HepG2 (cell line): Measurements from ENCODE around the gene ZMIZ1. TPM values are rescaled to one million over a fixed set of nuclear protein-coding genes. Genes with fewer than 3 reads are reported as not detected.

Source experiments
- ATAC-seq: fragments of 200-7000 bp; cut with Tn5 transposase; 3 replicates; pipeline ENCODE4 v1.9.1; 2020; ENCODE audit warnings: mild to moderate bottlenecking, moderate library complexity
- BruUV-seq: library from RNA; stranded (reverse); fragments of 400-500 nt; replicated peaks from 2 replicates; lab custom pipeline; 2021; lab: Mats Ljungman, UMichigan
- CTCF ChIA-PET: fragments of 300-600 bp; formaldehyde crosslinking; extraction: SDS; loops from one replicate; lab custom pipeline; 2021; ENCODE audit warnings: low total read pairs, inconsistent platforms, low intra/inter-chr PET ratio; lab: Yijun Ruan, JAX
- POLR2A ChIA-PET: fragments of 350-600 bp; sonication (Branson Sonifier 250); formaldehyde crosslinking; loops from one replicate; lab custom pipeline; 2020; ENCODE audit warnings: antibody characterized with exemption, inconsistent platforms; lab: Yijun Ruan, JAX
- DNase-seq: peaks from one replicate; pipeline ENCODE4 v3.0.0-alpha.2; 2015; ENCODE audit warnings: low spot score
- FAIRE-seq: peaks from 3 replicates; lab custom pipeline; 2011; peaks lifted over from hg19 to GRCh38; lab: Jason Lieb, UNC
- H2AFZ ChIP-seq: one replicate; pipeline ENCODE4 v1.6.1; 2011; ENCODE audit warnings: low read length, inconsistent platforms
- H3K27ac ChIP-seq: fragments of 300-600 bp; 3 replicates; pipeline ENCODE4 v1.8.0; 2011; ENCODE audit warnings: mixed run types, mild to moderate bottlenecking, mixed read lengths, low read length, inconsistent platforms; ENCODE audit not compliant: insufficient read depth; ENCODE audit errors: extremely low read length
- H3K27me3 ChIP-seq, 2 experiments: fragments of 200-600 bp in 1 of 2; 2 replicates in 1 of 2; 3 replicates in 1 of 2; pipeline versions ENCODE4 v1.6.0 to v1.8.0; 2011; ENCODE audit warnings: low read length in 2 of 2, mild to moderate bottlenecking in 2 of 2, moderate library complexity in 2 of 2, inconsistent platforms in 1 of 2; ENCODE audit not compliant: insufficient read depth in 2 of 2, control insufficient read depth in 1 of 2
- H3K36me3 ChIP-seq, 2 experiments: fragments of 200-600 bp in 1 of 2; replicated peaks in 1 of 2; 2 replicates in 1 of 2; 3 replicates in 1 of 2; pipeline versions ENCODE4 v1.5.1 to v1.8.0; 2011; ENCODE audit warnings: low read length in 2 of 2, inconsistent platforms in 1 of 2; ENCODE audit not compliant: insufficient read depth in 2 of 2, control insufficient read depth in 1 of 2
- H3K4me1 ChIP-seq: 2 replicates; pipeline ENCODE4 v1.5.1; 2012; ENCODE audit warnings: low read length, inconsistent platforms; ENCODE audit not compliant: insufficient read depth
- H3K4me2 ChIP-seq: 2 replicates; pipeline ENCODE4 v1.6.0; 2011; ENCODE audit warnings: low read depth, low read length, inconsistent platforms
- H3K4me3 ChIP-seq, 3 experiments: fragments of 200-600 bp in 1 of 3; sonication (generic), shearing (Covaris generic) in 1 of 3; replicated peaks in 1 of 3; 2 replicates each; pipeline ENCODE4 v1.5.1; 2011 to 2016; ENCODE audit warnings: low read length in 3 of 3, inconsistent platforms in 2 of 3, low read depth in 2 of 3, mild to moderate bottlenecking in 2 of 3, control low read depth in 1 of 3, mixed read lengths in 1 of 3; ENCODE audit not compliant: insufficient read depth in 1 of 3
- H3K79me2 ChIP-seq: one replicate; pipeline ENCODE4 v1.6.1; 2011; ENCODE audit warnings: low read length, inconsistent platforms; ENCODE audit not compliant: insufficient read depth
- H3K9ac ChIP-seq: 2 replicates; pipeline ENCODE4 v1.6.0; 2011; ENCODE audit warnings: mild to moderate bottlenecking, low read depth, low read length, inconsistent platforms; ENCODE audit not compliant: insufficient read depth
- H3K9me3 ChIP-seq: 2 replicates; pipeline ENCODE4 v1.5.1; 2012; ENCODE audit warnings: mild to moderate bottlenecking, low read length
- H4K20me1 ChIP-seq: 2 replicates; pipeline ENCODE4 v1.6.0; 2011; ENCODE audit warnings: inconsistent platforms, mild to moderate bottlenecking, low read length, moderate library complexity; ENCODE audit not compliant: insufficient read depth
- HMG20A ChIP-seq: IDR thresholded peaks from 2 replicates; pipeline ENCODE4 v1.6.1; 2016; ENCODE audit warnings: borderline replicate concordance
- ZNF687 ChIP-seq: sonication (generic); formaldehyde crosslinking; IDR thresholded peaks from 2 replicates; pipeline ENCODE4 v1.5.1; 2020; ENCODE audit warnings: mild to moderate bottlenecking, missing genetic modification reagents, moderate library complexity
- WGBS: methylation state at CpG from one replicate; pipeline ENCODE4 v1.1.6; 2017; ENCODE audit warnings: low lambda C conversion rate; 5-methylcytosine and 5-hydroxymethylcytosine counted together
- in situ Hi-C: cut with HindIII; loops from 2 replicates; pipeline ENCODE4 v1.10.0; 2017; ENCODE audit warnings: low pct_unique_long_range_greater_than_20kb; ENCODE audit not compliant: extremely low pct_ligation_motif_present
- intact Hi-C: fragments of 100-400 bp; cut with micrococcal nuclease; formaldehyde crosslinking; loops from one replicate; pipeline ENCODE4 v1.10.0; 2022; ENCODE audit not compliant: unreplicated experiment
- polyA plus RNA-seq, 8 experiments: library from polyadenylated mRNA; depleted of rRNA in 3 of 8; stranded (reverse) in 7 of 8; unstranded in 1 of 8; fragments of >200 nt; fragmentation: Illumina TruSeq in 4 of 8; extraction: Trizol in 4 of 8; gene quantifications; 2 replicates each; pipeline versions ENCODE4 v1.2.1 to v1.2.3, GENCODE V29; 2011 to 2016; ENCODE audit warnings: low read depth in 4 of 8, missing spikeins in 1 of 8, mixed read lengths in 1 of 8; ENCODE audit not compliant: insufficient read depth in 1 of 8
- total RNA-seq, 5 experiments: library from RNA; depleted of rRNA; stranded (reverse); fragments of >200 nt; fragmentation: Illumina TruSeq; extraction: Trizol; gene quantifications; 2 replicates each; pipeline ENCODE4 v1.2.3, GENCODE V29; 2016; ENCODE audit warnings: low read depth in 1 of 5

Gene ZMIZ1
- total and polyA plus RNA-seq, 2 of the 13 experiments (the other 11 are each of a cell fraction or from before 2014, with no cell fraction given), result 5.3 to 10.2 TPM

- no peak for FAIRE-seq
- Histone ChIP-seq H3K9me3 (no peaks in the 10 kb centered on the region), H3K4me2 (no peak overlapping the region), H3K9ac (no peak overlapping the region), H3K4me1 (peaks cover 99% of the 10 kb centered on the region), H3K27ac (no peak overlapping the region), H3K79me2 (peaks cover 95% of the 10 kb centered on the region), H2AFZ (no peak overlapping the region), H4K20me1 (peaks cover 88% of the 10 kb centered on the region), H3K36me3 (peaks cover 3 to 9% of the 10 kb centered on the region in 2 experiments), H3K27me3 (no peaks in the 10 kb centered on the region), H3K4me3 (no peak overlapping the region)
- ATAC-seq, result no peak
- in situ Hi-C loops (loop anchor here (25.0 kb wide), 1 partner anchor 90 kb away; no protein-coding TSS in a partner anchor), intact Hi-C loops (no loop called here)
- no peak for TF ChIP-seq HMG20A (CRISPR knock-in tag)
- TF ChIP-seq ZNF687 (CRISPR knock-in tag), result peak; percentile 41; the same call in 1 of the 2 replicates
- ChIA-PET POLR2A (interaction anchor here (1.5 to 1.9 kb wide), 2 partner anchors 9 to 60 kb away, joined by 3 to 5 read pairs; no protein-coding TSS in a partner anchor), CTCF (no interaction called here)
- DNase-seq, result no peak
- 74% methylated on average over 10 of the region's 11 CpGs for WGBS
- BruUV-seq, result no TSS peak
Measured at GRCh38 chr10:79097021-79097872, 28.5 kb downstream of the ZMIZ1 start.
